Hypothalamus (tissue), 51 donors: Measurements from ENCODE around the gene ORMDL1.
"Not testable (repeated sequence)": the region's sequence is repeated elsewhere in the genome, so short reads cannot be mapped to it uniquely, and the experiment has no call there.

Source experiments
- DNase-seq, 51 donors: peaks; one replicate each; lab custom pipeline; 2025; lab: John Stamatoyannopoulos, UW

Gene ORMDL1

DNA sequence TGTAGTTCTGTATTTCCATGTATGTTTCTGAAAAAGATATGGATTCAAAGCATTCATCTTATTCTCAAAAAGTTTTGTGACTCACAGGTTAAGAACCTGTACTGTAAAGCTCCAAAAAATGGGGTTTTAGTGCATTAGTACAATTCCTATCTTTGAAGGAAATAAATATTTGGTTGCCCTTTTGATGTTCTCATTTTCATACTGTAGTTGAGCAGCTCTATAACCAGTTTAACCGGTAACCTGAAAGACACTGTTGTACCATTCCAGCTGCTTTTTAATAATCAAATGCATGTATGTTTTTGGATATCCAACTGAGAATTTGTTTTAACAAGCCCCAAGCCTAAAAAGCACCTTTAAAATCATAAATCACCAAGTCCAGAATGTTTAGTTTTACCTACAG lies 11.9 kb downstream of the ORMDL1 start:
- no peak for DNase-seq

GRCh38 chr2:189770590-189771322 lies 13.4 kb downstream of the ORMDL1 start:
- no peak for DNase-seq

DNA sequence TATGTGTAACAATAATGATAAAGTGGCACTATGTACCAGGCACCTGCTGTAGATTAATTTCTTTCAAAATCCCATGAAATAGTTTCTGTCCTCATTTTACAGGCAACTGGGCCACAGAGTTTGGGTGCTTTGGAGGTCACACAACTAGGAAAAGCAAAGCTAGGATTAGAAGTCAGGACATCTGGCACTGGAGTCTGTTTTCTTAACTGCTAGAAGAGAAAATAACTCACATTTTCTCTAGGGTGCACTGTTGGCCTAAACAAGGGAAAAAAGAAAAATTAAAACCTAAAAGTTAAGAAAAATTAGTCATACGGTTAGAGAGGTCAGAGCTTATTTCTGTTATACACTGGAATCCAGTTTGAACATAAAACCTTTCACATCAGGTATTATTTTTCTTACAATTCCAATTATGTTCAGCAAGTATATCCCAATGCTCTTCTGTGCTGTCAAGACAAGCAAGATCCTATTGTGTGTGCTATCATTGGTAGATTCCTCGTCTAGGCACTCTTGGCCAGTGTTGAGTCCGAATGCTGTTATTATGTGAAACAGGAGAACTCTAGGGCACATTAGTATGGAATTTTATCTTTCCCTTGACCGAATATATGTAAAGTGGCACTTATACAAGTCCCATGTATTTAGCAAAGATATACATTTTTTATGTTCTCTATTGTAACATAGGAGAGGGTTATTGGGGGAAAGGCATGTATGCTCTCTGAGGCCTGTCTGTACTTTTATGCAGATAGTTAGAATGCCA lies 20.1 kb downstream of the ORMDL1 start:
- DNase-seq, result no peak

DNA sequence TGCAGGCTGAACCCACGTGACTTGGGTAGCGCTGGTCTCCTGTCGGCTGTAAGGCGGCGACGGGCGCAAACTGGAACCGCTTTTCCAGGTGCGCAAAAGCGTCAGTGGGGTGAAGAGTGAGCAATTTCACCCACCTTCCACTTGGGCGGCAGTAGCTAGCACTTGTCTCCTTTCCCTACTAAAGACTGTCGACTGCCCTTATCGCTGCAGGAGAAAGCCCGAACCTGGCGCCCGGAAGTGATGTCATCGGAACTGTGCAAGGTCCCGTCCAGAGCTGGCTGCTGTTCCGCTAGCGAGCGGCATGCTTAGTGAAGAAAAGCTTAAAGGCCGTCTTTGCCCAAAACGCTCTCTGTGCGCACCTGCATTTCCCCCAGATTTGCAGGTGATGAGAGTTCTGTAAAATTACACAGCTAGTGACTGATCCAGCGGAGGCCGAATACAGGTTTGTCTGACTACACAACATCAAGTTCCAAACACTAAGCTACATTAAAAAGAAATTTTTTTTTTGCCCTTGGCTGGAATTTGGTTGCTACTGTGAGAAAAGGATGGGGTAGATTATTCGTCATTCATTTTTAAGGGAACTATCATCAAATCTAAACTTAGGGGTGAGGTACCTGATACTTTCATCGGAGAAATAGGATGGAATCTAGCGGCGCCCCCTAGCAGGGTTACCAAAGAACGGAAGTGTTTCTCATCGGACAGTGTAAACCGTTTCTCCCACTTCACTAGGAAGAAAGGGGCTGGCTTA lies 21.4 kb downstream of the ORMDL1 start, which contains the start of gene OSGEPL1:
TSS of gene OSGEPL1 (minus strand) at position 242 of the 748 bp plus-strand sequence. CDS start 1,152 bp downstream, outside the sequence.
- peak; percentile 53 to 96 (median 84) for DNase-seq

DNA sequence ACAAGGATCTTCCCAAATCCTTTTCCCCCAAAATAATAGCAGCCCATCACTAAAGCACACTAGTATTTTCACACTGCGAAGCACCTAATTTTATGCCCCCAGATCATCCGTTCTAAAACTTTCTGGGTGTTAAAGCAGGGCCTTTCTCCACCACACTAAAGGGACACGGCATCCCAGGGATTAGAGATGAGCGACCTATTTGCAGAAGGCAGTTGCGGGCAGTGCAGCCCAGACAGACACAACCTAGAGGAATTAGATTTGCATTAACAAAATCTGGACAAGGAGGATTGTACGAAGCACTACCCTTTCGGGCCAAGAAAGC lies 21.9 kb downstream of the ORMDL1 start:
- DNase-seq, result peak in 1 of 51 donors; percentile 60

- DNase-seq, result not testable (repeated sequence)
Observed at GRCh38 chr2:189760154-189760553, 24.0 kb downstream of the ORMDL1 start.

DNA sequence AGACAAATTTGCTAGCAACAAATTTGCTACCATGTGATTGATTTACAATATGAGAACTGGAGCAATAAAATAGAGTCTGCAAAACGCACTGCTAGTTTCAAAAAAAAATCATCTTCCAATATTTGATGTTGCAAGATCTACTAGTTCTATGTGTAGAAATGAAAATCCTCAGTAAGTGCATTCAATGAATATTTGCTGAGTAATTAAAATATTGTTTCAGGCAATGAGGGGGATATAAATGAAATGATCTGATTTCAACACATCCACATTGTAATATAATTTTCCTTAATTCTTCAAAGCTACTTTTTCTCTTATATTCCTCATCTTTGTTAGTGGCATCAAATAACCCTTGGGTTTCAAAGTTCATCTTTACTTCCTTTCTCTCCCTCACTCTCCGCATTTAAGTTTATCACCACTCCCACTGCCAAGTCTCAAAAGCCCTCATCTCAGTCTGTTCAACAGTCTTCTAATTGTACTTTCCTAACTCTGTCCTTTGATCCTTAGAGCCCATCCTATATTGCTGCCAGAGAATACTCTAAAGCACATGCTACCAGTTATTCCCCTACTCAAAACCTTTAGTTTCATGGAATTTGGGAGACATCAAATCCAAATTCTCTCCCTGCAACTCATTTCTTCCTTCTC lies 27.7 kb downstream of the ORMDL1 start:
- no peak for DNase-seq

DNA sequence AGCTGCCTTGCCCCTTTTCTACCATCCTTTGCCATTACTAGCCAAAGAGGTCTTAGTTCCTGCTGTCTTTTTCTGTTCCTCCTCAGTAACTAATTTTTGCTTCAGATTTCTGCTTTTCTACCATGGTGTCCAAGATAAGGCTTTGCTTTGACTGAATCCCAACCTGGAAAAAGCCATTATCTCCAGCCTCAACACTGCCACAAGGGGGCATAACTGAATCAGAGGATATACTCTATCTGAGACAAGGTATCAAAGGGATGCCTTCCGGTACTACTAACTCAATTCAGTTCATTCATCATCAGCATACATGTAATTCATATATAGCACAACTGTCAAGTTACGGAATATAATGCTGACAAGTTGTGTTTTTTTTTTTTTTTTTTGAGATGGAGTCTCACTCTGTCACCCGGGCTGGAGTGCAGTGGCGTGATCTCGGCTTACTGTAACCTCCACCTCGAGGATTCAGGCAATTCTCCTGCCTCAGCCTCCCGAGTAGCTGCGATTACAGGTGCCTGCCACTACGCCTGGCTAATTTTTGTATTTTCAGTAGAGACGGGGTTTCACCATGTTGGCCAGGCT lies 33.0 kb downstream of the ORMDL1 start:
- DNase-seq, result peak in 3 of 51 donors; percentile 0 to 1 (median 1)

GRCh38 chr2:189729430-189729829 lies 54.7 kb downstream of the ORMDL1 start:
- DNase-seq, result no peak

- DNase-seq, result no peak
Observed at GRCh38 chr2:189726849-189727248, 57.3 kb downstream of the ORMDL1 start.

DNA sequence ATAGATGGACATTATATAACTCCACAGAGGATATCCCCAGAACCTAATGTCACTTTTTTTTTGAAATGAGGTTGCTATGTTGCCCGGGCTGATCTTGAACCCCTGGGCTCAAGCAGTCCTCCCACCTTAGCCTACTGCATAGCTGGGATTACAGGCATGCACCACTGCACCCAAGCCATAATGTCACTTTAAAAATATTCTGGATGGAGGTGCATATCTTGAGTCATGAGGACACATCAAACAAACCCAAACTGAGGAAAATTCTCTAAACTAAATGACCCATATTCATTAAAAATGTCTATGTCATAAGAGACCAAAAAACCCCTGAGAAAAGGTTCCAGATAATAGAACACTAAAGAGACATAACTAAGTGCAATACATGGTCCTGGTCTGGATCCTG lies 57.9 kb downstream of the ORMDL1 start:
- no peak for DNase-seq

- DNase-seq, result no peak
Observed at GRCh38 chr2:189723192-189723591, 60.9 kb downstream of the ORMDL1 start.
